Neural cell (in vitro differentiated cells): Measurements from ENCODE around the gene SIX5. TPM values are rescaled to one million over a fixed set of nuclear protein-coding genes. Genes with fewer than 3 reads are reported as not detected.

Experiments used
- H2AFZ ChIP-seq: fragments of 200-600, 300-800 bp; sonication (generic), shearing (Covaris generic); 2 replicates; pipeline ENCODE4 v1.6.0; 2014; ENCODE audit warnings: low read depth, mild to moderate bottlenecking, antibody characterized with exemption, low read length, moderate library complexity
- H3F3A ChIP-seq: fragments of 200-600 bp; shearing (Covaris generic); 2 replicates; pipeline ENCODE4 v1.6.1; 2016; ENCODE audit warnings: mild to moderate bottlenecking, moderate library complexity, mixed read lengths, antibody characterized with exemption, low read length; ENCODE audit not compliant: insufficient read depth, poor library complexity, severe bottlenecking
- H3K27ac ChIP-seq: fragments of 200-600, 300-800 bp; sonication (generic), shearing (Covaris generic); 2 replicates; pipeline ENCODE4 v1.5.1; 2014; ENCODE audit warnings: mild to moderate bottlenecking, low read length, moderate library complexity
- H3K27me3 ChIP-seq: fragments of 300-800, 200-600 bp; sonication (generic), shearing (Covaris generic); 2 replicates; pipeline ENCODE4 v1.6.0; 2014; ENCODE audit warnings: mild to moderate bottlenecking, low read depth, low read length, moderate library complexity; ENCODE audit not compliant: insufficient read depth
- H3K36me3 ChIP-seq: fragments of 300-800, 200-600 bp; sonication (generic), shearing (Covaris generic); 2 replicates; pipeline ENCODE4 v1.5.1; 2014; ENCODE audit warnings: mild to moderate bottlenecking, antibody characterized with exemption, low read length, moderate library complexity; ENCODE audit not compliant: insufficient read depth
- H3K4me2 ChIP-seq: fragments of 300-800, 200-600 bp; sonication (generic), shearing (Covaris generic); 2 replicates; pipeline ENCODE4 v1.6.0; 2014; ENCODE audit warnings: mild to moderate bottlenecking, low read length
- H3K4me3 ChIP-seq: fragments of 300-800, 200-600 bp; sonication (generic), shearing (Covaris generic); 2 replicates; pipeline ENCODE4 v1.5.1; 2014; ENCODE audit warnings: mild to moderate bottlenecking, low read length, moderate library complexity
- H3K79me2 ChIP-seq: fragments of 200-600 bp; shearing (Covaris generic); replicated peaks from 2 replicates; pipeline ENCODE4 v1.6.0; 2014; ENCODE audit warnings: mild to moderate bottlenecking, low read length, moderate library complexity; ENCODE audit not compliant: insufficient read depth
- H3K9ac ChIP-seq: fragments of 300-800, 200-600 bp; sonication (generic), shearing (Covaris generic); 2 replicates; pipeline ENCODE4 v1.6.1; 2016; ENCODE audit warnings: mild to moderate bottlenecking, low read length, mixed read lengths
- H3K9me2 ChIP-seq: fragments of 200-600 bp; shearing (Covaris generic); 2 replicates; pipeline ENCODE4 v1.6.1; 2016; ENCODE audit warnings: mild to moderate bottlenecking, low read length, mixed read lengths; ENCODE audit not compliant: insufficient read depth
- H3K9me3 ChIP-seq: fragments of 200-600, 300-800 bp; sonication (generic), shearing (Covaris generic); 2 replicates; pipeline ENCODE4 v1.6.1; 2016; ENCODE audit warnings: mild to moderate bottlenecking, mixed run types, low read length, moderate library complexity, mixed read lengths
- H4K20me1 ChIP-seq: fragments of 200-600 bp; shearing (Covaris generic); 2 replicates; pipeline ENCODE4 v1.6.1; 2016; ENCODE audit warnings: mild to moderate bottlenecking, mixed run types; ENCODE audit not compliant: insufficient read depth
- CTCF ChIP-seq: fragments of 450-650 bp; IDR thresholded peaks from 2 replicates; pipeline ENCODE4 v1.5.1; 2014; ENCODE audit warnings: antibody characterized with exemption, mild to moderate bottlenecking, moderate library complexity; ENCODE audit not compliant: poor library complexity, severe bottlenecking
- EP300 ChIP-seq: fragments of 450-650 bp; conservative IDR thresholded peaks from 2 replicates; pipeline ENCODE4 v1.6.1; 2014; ENCODE audit warnings: antibody characterized with exemption, mild to moderate bottlenecking, moderate library complexity; ENCODE audit not compliant: poor library complexity, severe bottlenecking
- EZH2 ChIP-seq: fragments of 200-600, 300-800 bp; shearing (Covaris generic), sonication (generic); IDR thresholded peaks from 2 replicates; pipeline ENCODE4 v1.6.1; 2014; ENCODE audit warnings: antibody characterized with exemption, low read length, borderline replicate concordance, mild to moderate bottlenecking; ENCODE audit not compliant: insufficient read depth, poor library complexity, severe bottlenecking
- MXI1 ChIP-seq: fragments of 450-650 bp; conservative IDR thresholded peaks from 2 replicates; pipeline ENCODE4 v1.6.1; 2014; ENCODE audit warnings: antibody characterized with exemption, mild to moderate bottlenecking; ENCODE audit not compliant: poor library complexity, severe bottlenecking
- POLR2AphosphoS5 ChIP-seq: IDR thresholded peaks from 2 replicates; pipeline ENCODE4 v1.6.1; 2012
- REST ChIP-seq: IDR thresholded peaks from 2 replicates; pipeline ENCODE4 v1.6.1; 2012; ENCODE audit warnings: borderline replicate concordance
- TAF1 ChIP-seq: IDR thresholded peaks from 2 replicates; pipeline ENCODE4 v1.6.1; 2012; ENCODE audit warnings: low read depth
- polyA plus RNA-seq: library from polyadenylated mRNA; depleted of rRNA; stranded (reverse); fragments of >200 nt; gene quantifications from 2 replicates; pipeline ENCODE4 v1.2.3, GENCODE V29; 2014

The SIX5 gene
- polyA plus RNA-seq, 1 donor from 2014 or later, result not detected

- Histone ChIP-seq H3K9ac (no peak overlapping the region), H3K4me3 (no peak overlapping the region), H3K27ac (no peak overlapping the region), H2AFZ (no peak overlapping the region), H4K20me1 (no peaks in the 10 kb centered on the region), H3F3A (no peaks in the 10 kb centered on the region), H3K9me3 (no peaks in the 10 kb centered on the region), H3K27me3 (no peaks in the 10 kb centered on the region), H3K79me2 (no peaks in the 10 kb centered on the region), H3K4me2 (no peak overlapping the region), H3K9me2 (no peaks in the 10 kb centered on the region), H3K36me3 (peaks cover 3% of the 10 kb centered on the region)
- TF ChIP-seq EP300, result no peak
- no peak for TF ChIP-seq MXI1
- no peak for TF ChIP-seq EZH2
- no peak for TF ChIP-seq REST
Measured at GRCh38 chr19:45784096-45784495, 15.0 kb upstream of the SIX5 start.

GRCh38 chr19:45782820-45783785 lies 14.1 kb upstream of the SIX5 start:
- Histone ChIP-seq H3K79me2 (no peaks in the 10 kb centered on the region), H3K27ac (no peak overlapping the region), H3K9ac (no peak overlapping the region), H4K20me1 (no peaks in the 10 kb centered on the region), H3K9me2 (no peaks in the 10 kb centered on the region), H3K4me2 (no peak overlapping the region), H3F3A (no peaks in the 10 kb centered on the region), H3K27me3 (no peaks in the 10 kb centered on the region), H2AFZ (no peak overlapping the region), H3K4me3 (no peak overlapping the region), H3K36me3 (no peaks in the 10 kb centered on the region), H3K9me3 (no peaks in the 10 kb centered on the region)
- TF ChIP-seq POLR2AphosphoS5, result no peak
- TF ChIP-seq REST, result no peak
- no peak for TF ChIP-seq CTCF
- no peak for TF ChIP-seq TAF1
